Measurements from ENCODE around the gene ZNF765.
"Not testable (repeated sequence)": the region's sequence is repeated elsewhere in the genome, so short reads cannot be mapped to it uniquely, and the experiment has no call there.

GRCh38 chr19:53423680-53424079 is 28.7 kb downstream of the ZNF765 start:
- TF ChIP-seq POU2F2, POLR2A, POLR2AphosphoS5, TAF1 (IDR thresholded peaks at IDR 0.05; ENCODE audit: low read depth, low read length): not testable (repeated sequence)

Measured in GM12891 (cell line).